K562 (cell line): Measurements from ENCODE around the gene TMEM81. TPM values are rescaled to one million over a fixed set of nuclear protein-coding genes. Genes with fewer than 3 reads are reported as not detected.
A peak's percentile ranks its signal among the peaks of the same experiment; 100 is the strongest.

Experiments
- ATAC-seq: fragments of 200-7000 bp; cut with Tn5 transposase; 3 replicates; pipeline ENCODE4 v1.9.1; 2020; ENCODE audit warnings: moderate library complexity
- BruUV-seq: library from RNA; stranded (reverse); fragments of 400-500 nt; replicated peaks from 2 replicates; lab custom pipeline; 2021; lab: Mats Ljungman, UMichigan
- CTCF ChIA-PET: fragments of 300-600 bp; formaldehyde crosslinking; extraction: SDS; loops from one replicate; lab custom pipeline; 2021; ENCODE audit warnings: low intra/inter-chr PET ratio; lab: Yijun Ruan, JAX
- POLR2A ChIA-PET: fragments of 300-600, 350-650 bp; sonication (Branson Sonifier 250); formaldehyde crosslinking; extraction: SDS; loops from one replicate; lab custom pipeline; 2021; ENCODE audit warnings: antibody characterized with exemption, inconsistent platforms; lab: Yijun Ruan, JAX
- DNase-seq, 4 experiments: peaks; one replicate each; pipeline versions ENCODE4 v3.0.0 to v3.0.0-alpha.2; 2011 to 2018; ENCODE audit warnings: low spot score in 3 of 4, mixed read lengths in 3 of 4; ENCODE audit errors: extremely low read depth in 1 of 4
- FAIRE-seq: peaks from 2 replicates; lab custom pipeline; 2011; peaks lifted over from hg19 to GRCh38; lab: Jason Lieb, UNC
- H2AFZ ChIP-seq: 2 replicates; pipeline ENCODE4 v1.6.0; 2011; ENCODE audit warnings: low read depth, low read length, control low read depth, inconsistent platforms
- H3K27ac ChIP-seq: fragments of 200-600 bp; 3 replicates; pipeline ENCODE4 v1.8.0; 2011; ENCODE audit warnings: low read depth, mild to moderate bottlenecking, control low read depth, inconsistent platforms, low read length, moderate library complexity, mixed read lengths; ENCODE audit errors: extremely low read depth
- H3K27me3 ChIP-seq, 2 experiments: fragments of 300-600 bp in 1 of 2; 2 replicates in 1 of 2; 3 replicates in 1 of 2; pipeline versions ENCODE4 v1.6.0 to v1.8.0; 2011; ENCODE audit warnings: inconsistent platforms in 2 of 2, low read length in 2 of 2, mild to moderate bottlenecking in 1 of 2, mixed read lengths in 1 of 2, moderate library complexity in 1 of 2; ENCODE audit not compliant: control insufficient read depth in 2 of 2, insufficient read depth in 2 of 2
- H3K36me3 ChIP-seq: fragments of 300-600 bp; 3 replicates; pipeline ENCODE4 v1.8.0; 2011; ENCODE audit warnings: mild to moderate bottlenecking, low read length, inconsistent platforms; ENCODE audit not compliant: control insufficient read depth, insufficient read depth
- H3K4me1 ChIP-seq, 2 experiments: fragments of 200-600 bp in 1 of 2; replicated peaks in 1 of 2; 2 replicates in 1 of 2; 3 replicates in 1 of 2; pipeline versions ENCODE4 v1.5.1 to v1.8.0; 2011; ENCODE audit warnings: inconsistent platforms in 2 of 2, low read length in 2 of 2, mild to moderate bottlenecking in 1 of 2, mixed read lengths in 1 of 2, moderate library complexity in 1 of 2; ENCODE audit not compliant: control insufficient read depth in 2 of 2, insufficient read depth in 2 of 2
- H3K4me2 ChIP-seq: 2 replicates; pipeline ENCODE4 v1.6.1; 2011; ENCODE audit warnings: low read length, control low read depth, inconsistent platforms, mixed read lengths; ENCODE audit not compliant: insufficient read depth
- H3K4me3 ChIP-seq: fragments of 200-600 bp; sonication (generic), shearing (Covaris generic); 2 replicates; pipeline ENCODE4 v1.5.1; 2016; ENCODE audit warnings: control low read depth, inconsistent platforms
- H3K79me2 ChIP-seq: fragments of 200-600 bp; 3 replicates; pipeline ENCODE4 v1.8.0; 2011; ENCODE audit warnings: low read length, inconsistent platforms; ENCODE audit not compliant: control insufficient read depth, insufficient read depth
- H3K9ac ChIP-seq, 2 experiments: 2 replicates each; pipeline versions ENCODE4 v1.6.0 to v1.6.1; 2011; ENCODE audit warnings: low read depth in 2 of 2, low read length in 2 of 2, control low read depth in 1 of 2, inconsistent platforms in 1 of 2, mild to moderate bottlenecking in 1 of 2, mixed read lengths in 1 of 2; ENCODE audit not compliant: insufficient read depth in 1 of 2
- H3K9me1 ChIP-seq: one replicate; pipeline ENCODE4 v1.6.0; 2011; ENCODE audit warnings: inconsistent platforms, mild to moderate bottlenecking, low read length, moderate library complexity; ENCODE audit not compliant: control insufficient read depth, insufficient read depth
- H3K9me3 ChIP-seq: replicated peaks from 2 replicates; pipeline ENCODE4 v1.5.1; 2011; ENCODE audit warnings: low read depth, low read length, inconsistent platforms; ENCODE audit not compliant: control insufficient read depth, insufficient read depth
- H4K20me1 ChIP-seq: replicated peaks from 2 replicates; pipeline ENCODE4 v1.6.1; 2011; ENCODE audit warnings: low read length, inconsistent platforms, mixed read lengths; ENCODE audit not compliant: control insufficient read depth, insufficient read depth
- BCL6 ChIP-seq: fragments of 250-450 bp; sonication (Bioruptor Pico); IDR thresholded peaks from 2 replicates; pipeline ENCODE4 v1.4.0; 2020
- ILK ChIP-seq: fragments of 450-650 bp; IDR thresholded peaks from 2 replicates; pipeline ENCODE4 v1.6.1; 2016; ENCODE audit warnings: missing genetic modification characterization, low read depth, mild to moderate bottlenecking, missing compliant biosample characterization, moderate library complexity, borderline replicate concordance
- LCOR ChIP-seq: sonication (generic); formaldehyde crosslinking; IDR thresholded peaks from 2 replicates; pipeline ENCODE4 v1.8.0; 2022; ENCODE audit warnings: mild to moderate bottlenecking, missing genetic modification reagents
- RBM15 ChIP-seq: fragments of 200-400 bp; formaldehyde crosslinking; IDR thresholded peaks from 2 replicates; pipeline ENCODE4 v1.6.1; 2018; ENCODE audit warnings: mild to moderate bottlenecking, low read length, moderate library complexity; ENCODE audit not compliant: insufficient read depth
- SAFB ChIP-seq: fragments of 200-400 bp; formaldehyde crosslinking; IDR thresholded peaks from 2 replicates; pipeline ENCODE4 v1.6.1; 2017; ENCODE audit warnings: low read depth, low read length, borderline replicate concordance
- SIN3A ChIP-seq, 2 experiments: fragments of 150-350 bp in 1 of 2; IDR thresholded peaks; 2 replicates each; pipeline ENCODE4 v1.6.1; 2011 to 2016; ENCODE audit warnings: borderline replicate concordance in 2 of 2, low read depth in 2 of 2, low read length in 2 of 2, mild to moderate bottlenecking in 2 of 2, moderate library complexity in 2 of 2; ENCODE audit not compliant: control insufficient read depth in 1 of 2
- SPI1 ChIP-seq: IDR thresholded peaks from 2 replicates; pipeline ENCODE4 v1.6.1; 2011; ENCODE audit warnings: low read depth, low read length, control low read depth, borderline replicate concordance
- ZBTB33 ChIP-seq: sonication (generic); formaldehyde crosslinking; IDR thresholded peaks from 2 replicates; pipeline ENCODE4 v1.8.1; 2023; ENCODE audit warnings: mild to moderate bottlenecking, missing genetic modification reagents
- ZNF140 ChIP-seq: fragments of 250-450 bp; sonication (Bioruptor Pico); IDR thresholded peaks from 2 replicates; pipeline ENCODE4 v1.8.0; 2021; ENCODE audit warnings: moderate library complexity, mild to moderate bottlenecking, inconsistent platforms
- ZNF146 ChIP-seq: IDR thresholded peaks from one replicate; pipeline ENCODE4 v1.6.1; 2018; ENCODE audit warnings: missing compliant biosample characterization; ENCODE audit not compliant: unreplicated experiment
- ZNF431 ChIP-seq: sonication (generic); formaldehyde crosslinking; IDR thresholded peaks from 2 replicates; pipeline ENCODE4 v1.8.0; 2022; ENCODE audit warnings: mild to moderate bottlenecking, missing genetic modification reagents
- ZNF780A ChIP-seq: fragments of 250-450 bp; sonication (Bioruptor Pico); IDR thresholded peaks from 2 replicates; pipeline ENCODE4 v1.5.0; 2021; ENCODE audit warnings: mild to moderate bottlenecking
- WGBS: fragments of 100-300 bp; shearing (Covaris generic); methylation state at CpG from one replicate; pipeline ENCODE4 v1.1.6; 2016; ENCODE audit warnings: low coverage, mixed read lengths; ENCODE audit not compliant: insufficient coverage; ENCODE audit errors: missing lambda C conversion rate; 5-methylcytosine and 5-hydroxymethylcytosine counted together
- in situ Hi-C: fragments of 300-500 bp; cut with MboI; formaldehyde crosslinking; loops from 4 replicates; pipeline ENCODE4 v1.15.0; 2018; ENCODE audit warnings: inconsistent platforms, mixed read lengths
- intact Hi-C: fragments of 100-400 bp; cut with micrococcal nuclease; formaldehyde crosslinking; loops from 2 replicates; pipeline ENCODE4 v1.14.2; 2022
- polyA plus RNA-seq, 8 experiments: library from polyadenylated mRNA; depleted of rRNA in 4 of 8; stranded (reverse) in 5 of 8; unstranded in 3 of 8; fragments of >200 nt; fragmentation: Nextera tagmentation in 2 of 8; fragmentation: Illumina TruSeq in 1 of 8; extraction: Ambion mirVana in 2 of 8; extraction: Trizol in 1 of 8; gene quantifications; 2 replicates each; pipeline versions ENCODE4 v1.2.1 to v1.2.3, GENCODE V29; 2011 to 2014; ENCODE audit warnings: inconsistent platforms in 1 of 8, missing spikeins in 1 of 8
- total RNA-seq, 7 experiments: library from RNA; depleted of rRNA in 6 of 7; stranded (reverse); fragments of >200 nt in 6 of 7; fragmentation: Illumina TruSeq in 2 of 7; extraction: Trizol in 2 of 7; gene quantifications; 2 replicates each; pipeline versions ENCODE4 v1.2.1 to v1.2.3, GENCODE V29; 2011 to 2021; ENCODE audit warnings: low replicate concordance in 1 of 7
- TF ChIP-seq, protein P1 (sequence below): fragments of 450-650 bp; formaldehyde crosslinking; IDR thresholded peaks from 2 replicates; pipeline ENCODE4 v1.4.0; 2020; ENCODE audit warnings: mild to moderate bottlenecking, mixed read lengths

TMEM81 gene
- total and polyA plus RNA-seq, 9 of the 15 experiments (the other 6 are each of a cell fraction or from before 2014, with no cell fraction given) = 3.2 to 6.1 (median 4.4) TPM

GRCh38 chr1:205111354-205111753 lies 27.1 kb upstream of the TMEM81 start:
- H3K27me3 ChIP-seq = no peaks in the 10 kb centered on the region
- TF ChIP-seq SAFB = no peak
- TF ChIP-seq, protein P1, sequence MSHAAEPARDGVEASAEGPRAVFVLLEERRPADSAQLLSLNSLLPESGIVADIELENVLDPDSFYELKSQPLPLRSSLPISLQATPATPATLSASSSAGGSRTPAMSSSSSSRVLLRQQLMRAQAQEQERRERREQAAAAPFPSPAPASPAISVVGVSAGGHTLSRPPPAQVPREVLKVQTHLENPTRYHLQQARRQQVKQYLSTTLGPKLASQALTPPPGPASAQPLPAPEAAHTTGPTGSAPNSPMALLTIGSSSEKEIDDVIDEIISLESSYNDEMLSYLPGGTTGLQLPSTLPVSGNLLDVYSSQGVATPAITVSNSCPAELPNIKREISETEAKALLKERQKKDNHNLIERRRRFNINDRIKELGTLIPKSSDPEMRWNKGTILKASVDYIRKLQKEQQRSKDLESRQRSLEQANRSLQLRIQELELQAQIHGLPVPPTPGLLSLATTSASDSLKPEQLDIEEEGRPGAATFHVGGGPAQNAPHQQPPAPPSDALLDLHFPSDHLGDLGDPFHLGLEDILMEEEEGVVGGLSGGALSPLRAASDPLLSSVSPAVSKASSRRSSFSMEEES (CRISPR knock-in tag) = peak; percentile 60
- no peak overlapping the region for H3K27ac ChIP-seq
- no peak for FAIRE-seq
- no TSS peak for BruUV-seq
- H3K79me2 ChIP-seq = peaks cover 9% of the 10 kb centered on the region
- H3K4me3 ChIP-seq = no peak overlapping the region
- peaks cover 80% of the 10 kb centered on the region for H3K36me3 ChIP-seq
- ATAC-seq = no peak
- in situ Hi-C loops = no loop called here
- H3K9ac ChIP-seq = no peak overlapping the region
- intact Hi-C loops = no loop called here
- no peak overlapping the region for H3K4me2 ChIP-seq
- no peaks in the 10 kb centered on the region for H4K20me1 ChIP-seq
- no peak overlapping the region for H2AFZ ChIP-seq
- no peaks in the 10 kb centered on the region for H3K9me1 ChIP-seq
- CTCF ChIA-PET = no interaction called here
- no peaks in the 10 kb centered on the region for H3K9me3 ChIP-seq
- POLR2A ChIA-PET = interaction anchor here (0.9 to 4.4 kb wide), 2 partner anchors 9 to 21 kb away, joined by 3 to 55 read pairs; partner anchors contain the start of gene RBBP5
- no peaks in the 10 kb centered on the region for H3K4me1 ChIP-seq
- no peak for DNase-seq

- Histone ChIP-seq H3K79me2 (peaks cover 7% of the 10 kb centered on the region; the same call in 2 of the 3 replicates), H3K27ac (no peak overlapping the region), H3K4me1 (no peaks in the 10 kb centered on the region), H4K20me1 (no peaks in the 10 kb centered on the region), H3K4me3 (no peak overlapping the region), H3K36me3 (peaks cover 84% of the 10 kb centered on the region), H3K9me3 (no peaks in the 10 kb centered on the region), H3K9me1 (no peaks in the 10 kb centered on the region), H3K9ac (no peak overlapping the region), H3K27me3 (no peaks in the 10 kb centered on the region), H3K4me2 (no peak overlapping the region), H2AFZ (no peak overlapping the region)
- ChIA-PET POLR2A (interaction anchor here (0.7 to 4.4 kb wide), 6 partner anchors 9 to 149 kb away, joined by 3 to 55 read pairs (median 4); partner anchors contain the start of genes RBBP5 and TMEM81), CTCF (no interaction called here)
- no peak for ATAC-seq
- in situ Hi-C loops (no loop called here), intact Hi-C loops (no loop called here)
- no peak for DNase-seq
- no TSS peak for BruUV-seq
- FAIRE-seq = no peak
- 97% methylated on average over 4 of the region's 5 CpGs for WGBS
- TF ChIP-seq ZBTB33 (CRISPR knock-in tag) (no peak), ZNF431 (CRISPR knock-in tag) (no peak), RBM15 (no peak), ILK (tag) (no peak), ZNF146 (CRISPR knock-in tag) (no peak), BCL6 (CRISPR knock-in tag) (no peak), LCOR (CRISPR knock-in tag) (no peak), ZNF780A (no peak), SPI1 (no peak), ZNF140 (CRISPR knock-in tag) (no peak), SIN3A (IDR thresholded peaks at IDR 0.05; ENCODE audit: borderline replicate concordance in 2 of 2, control insufficient read depth in 1 of 2, low read depth in 2 of 2, low read length in 2 of 2) (no peak)
These were observed 25.5 kb upstream of the TMEM81 start for GRCh38 chr1:205109711-205110110.
